ENCODE data around the gene GRWD1. TPM values are rescaled to one million over a fixed set of nuclear protein-coding genes. Genes with fewer than 3 reads are reported as not detected.

GRWD1 gene
- total RNA-seq, 1 experiment from 2014 or later = 56.7 TPM

- TF ChIP-seq CTCF (IDR thresholded peaks at IDR 0.05) (no peak), REST (IDR thresholded peaks at IDR 0.05; ENCODE audit: insufficient read depth in 1 of 2, low read depth in 2 of 2, low read length in 1 of 2) (no peak), SIN3A (IDR thresholded peaks at IDR 0.05; ENCODE audit: borderline replicate concordance, insufficient read depth, low read depth, low read length) (no peak), TCF7L2 (IDR thresholded peaks at IDR 0.05; ENCODE audit: low read depth, low read length) (no peak), POLR2AphosphoS5 (IDR thresholded peaks at IDR 0.05; ENCODE audit: low read depth, low read length) (no peak)
- Histone ChIP-seq H3K36me3 (ENCODE audit: control insufficient read depth, insufficient read depth, low read length) (no peaks in the 10 kb centered on the region; the same call in 1 of the 2 replicates), H3K4me1 (ENCODE audit: control insufficient read depth, insufficient read depth, low read length) (peaks cover 6% of the 10 kb centered on the region), H3K4me3 (ENCODE audit: low read depth in 2 of 2, low read length in 2 of 2) (no peak overlapping the region), H3K27ac (ENCODE audit: low read length) (no peak overlapping the region), H3K27me3 (ENCODE audit: control insufficient read depth, insufficient read depth, low read length) (no peaks in the 10 kb centered on the region), H3K9me3 (ENCODE audit: control insufficient read depth, insufficient read depth, low read depth, low read length) (no peaks in the 10 kb centered on the region)
- no TSS peak for BruUV-seq (replicated peaks)
- ChIA-PET POLR2A (no interaction called here), CTCF (no interaction called here)
- intact Hi-C loops (cut with micrococcal nuclease; ENCODE audit: unreplicated experiment) = no loop called here
- in situ Hi-C loops (cut with HindIII; ENCODE audit: low pct_unique_long_range_greater_than_20kb, low sequenced_read_pairs) = no loop called here
- no peak for DNase-seq (ENCODE audit: low read depth, low spot score)
- ATAC-seq = no peak
Observed at GRCh38 chr19:48441360-48442050, 4.3 kb upstream of the GRWD1 start.

- intact Hi-C loops (cut with micrococcal nuclease; ENCODE audit: unreplicated experiment) = no loop called here
- ChIA-PET POLR2A (no interaction called here), CTCF (no interaction called here)
- Histone ChIP-seq H3K27me3 (ENCODE audit: control insufficient read depth, insufficient read depth, low read length) (no peaks in the 10 kb centered on the region), H3K4me3 (ENCODE audit: low read depth in 2 of 2, low read length in 2 of 2) (no peak overlapping the region), H3K36me3 (ENCODE audit: control insufficient read depth, insufficient read depth, low read length) (no peaks in the 10 kb centered on the region; the same call in 1 of the 2 replicates), H3K4me1 (ENCODE audit: control insufficient read depth, insufficient read depth, low read length) (peaks cover 7% of the 10 kb centered on the region), H3K27ac (ENCODE audit: low read length) (no peak overlapping the region), H3K9me3 (ENCODE audit: control insufficient read depth, insufficient read depth, low read depth, low read length) (no peaks in the 10 kb centered on the region)
- DNase-seq (ENCODE audit: low read depth, low spot score) = no peak
- in situ Hi-C loops (cut with HindIII; ENCODE audit: low pct_unique_long_range_greater_than_20kb, low sequenced_read_pairs) = no loop called here
- no peak for ATAC-seq
- no TSS peak for BruUV-seq (replicated peaks)
- TF ChIP-seq REST (IDR thresholded peaks at IDR 0.05; ENCODE audit: insufficient read depth in 1 of 2, low read depth in 2 of 2, low read length in 1 of 2) (no peak), SIN3A (IDR thresholded peaks at IDR 0.05; ENCODE audit: borderline replicate concordance, insufficient read depth, low read depth, low read length) (no peak), TCF7L2 (IDR thresholded peaks at IDR 0.05; ENCODE audit: low read depth, low read length) (no peak), CTCF (IDR thresholded peaks at IDR 0.05) (no peak), POLR2AphosphoS5 (IDR thresholded peaks at IDR 0.05; ENCODE audit: low read depth, low read length) (no peak)
Observed at GRCh38 chr19:48442116-48443035, 3.4 kb upstream of the GRWD1 start.
